CD4-positive, alpha-beta T cell (primary cell): ENCODE measurements around the gene RAB11FIP2. TPM values are rescaled to one million over a fixed set of nuclear protein-coding genes. Genes with fewer than 3 reads are reported as not detected.

ENCODE experiments used
- ATAC-seq: fragments of 200-7000 bp; cut with Tn5 transposase; one replicate; pipeline ENCODE4 v1.10.0; 2022; ENCODE audit warnings: mild to moderate bottlenecking; ENCODE audit not compliant: poor library complexity
- CTCF ChIA-PET: fragments of 350-600 bp; sonication (Branson Sonifier 250); formaldehyde crosslinking; loops from one replicate; lab custom pipeline; 2021; ENCODE audit warnings: antibody characterized with exemption, inconsistent platforms; lab: Charles Lee
- POLR2A ChIA-PET: fragments of 350-600 bp; sonication (Branson Sonifier 250); formaldehyde crosslinking; loops from one replicate; lab custom pipeline; 2021; ENCODE audit warnings: antibody characterized with exemption, inconsistent platforms; lab: Charles Lee
- DNase-seq, 14 experiments: peaks; one replicate each; pipeline ENCODE4 v3.0.0-alpha.2; 2013 to 2020; ENCODE audit warnings: mixed read lengths in 2 of 14
- H3K27ac ChIP-seq, 2 donors: one replicate each; pipeline versions ENCODE4 v1.5.1 to v1.7.0; 2013; ENCODE audit warnings: low read length in 2 of 2, low read depth in 1 of 2, mild to moderate bottlenecking in 1 of 2
- H3K27me3 ChIP-seq, 2 experiments: 1 replicate in 1 of 2; 2 replicates in 1 of 2; pipeline versions ENCODE4 v1.6.1 to v1.7.0; 2013; ENCODE audit warnings: low read length in 2 of 2, control low read depth in 1 of 2, mild to moderate bottlenecking in 1 of 2, moderate library complexity in 1 of 2; ENCODE audit not compliant: insufficient read depth in 2 of 2, control insufficient read depth in 1 of 2
- H3K36me3 ChIP-seq: one replicate; pipeline ENCODE4 v1.6.1; 2013; ENCODE audit warnings: low read length, control low read depth; ENCODE audit not compliant: insufficient read depth
- H3K4me1 ChIP-seq: one replicate; pipeline ENCODE4 v1.6.1; 2013; ENCODE audit warnings: low read length, control low read depth; ENCODE audit not compliant: insufficient read depth
- H3K4me3 ChIP-seq: one replicate; pipeline ENCODE4 v1.5.1; 2013; ENCODE audit warnings: mild to moderate bottlenecking, low read length, moderate library complexity
- H3K9me3 ChIP-seq, 2 experiments: 1 replicate in 1 of 2; 2 replicates in 1 of 2; pipeline versions ENCODE4 v1.6.1 to v1.7.0; 2013; ENCODE audit warnings: low read length in 2 of 2, mild to moderate bottlenecking in 2 of 2, control low read depth in 1 of 2, moderate library complexity in 1 of 2; ENCODE audit not compliant: control insufficient read depth in 1 of 2, insufficient read depth in 1 of 2
- H3K27ac Mint-ChIP-seq: one replicate; pipeline ENCODE4 v1.8.0; 2020; ENCODE audit warnings: mixed read lengths
- H3K27me3 Mint-ChIP-seq: one replicate; pipeline ENCODE4 v1.8.0; 2021; ENCODE audit warnings: mixed read lengths
- H3K36me3 Mint-ChIP-seq: one replicate; pipeline ENCODE4 v1.8.0; 2021; ENCODE audit warnings: low read depth, mixed read lengths
- H3K4me1 Mint-ChIP-seq: one replicate; pipeline ENCODE4 v1.8.0; 2021; ENCODE audit warnings: low read depth, mixed read lengths
- H3K4me3 Mint-ChIP-seq: one replicate; pipeline ENCODE4 v1.8.0; 2020; ENCODE audit warnings: mild to moderate bottlenecking, mixed read lengths
- H3K9me3 Mint-ChIP-seq: one replicate; pipeline ENCODE4 v1.8.0; 2020; ENCODE audit warnings: mixed read lengths
- intact Hi-C, 2 experiments: fragments of 100-400 bp; cut with DNase I in 1 of 2; cut with micrococcal nuclease in 1 of 2; formaldehyde crosslinking; loops; one replicate each; pipeline versions ENCODE4 v1.15.1 to v1.9.0; 2023 to 2025; cut with DNase I, micrococcal nuclease
- total RNA-seq, 174 experiments: library from RNA in 2 of 174; stranded (reverse) in 2 of 174; gene quantifications; one replicate each; pipeline ENCODE4 v1.2.3 and lab custom pipeline; 2021 to 2026
- TF ChIP-seq, protein P1 (sequence below): fragments of 200-600 bp; IDR thresholded peaks from one replicate; pipeline ENCODE4 v1.8.0; 2022; ENCODE audit warnings: antibody characterized with exemption, mild to moderate bottlenecking

Gene RAB11FIP2
- total RNA-seq, 2 experiments from 2014 or later = 35.6 to 37.7 TPM

DNA sequence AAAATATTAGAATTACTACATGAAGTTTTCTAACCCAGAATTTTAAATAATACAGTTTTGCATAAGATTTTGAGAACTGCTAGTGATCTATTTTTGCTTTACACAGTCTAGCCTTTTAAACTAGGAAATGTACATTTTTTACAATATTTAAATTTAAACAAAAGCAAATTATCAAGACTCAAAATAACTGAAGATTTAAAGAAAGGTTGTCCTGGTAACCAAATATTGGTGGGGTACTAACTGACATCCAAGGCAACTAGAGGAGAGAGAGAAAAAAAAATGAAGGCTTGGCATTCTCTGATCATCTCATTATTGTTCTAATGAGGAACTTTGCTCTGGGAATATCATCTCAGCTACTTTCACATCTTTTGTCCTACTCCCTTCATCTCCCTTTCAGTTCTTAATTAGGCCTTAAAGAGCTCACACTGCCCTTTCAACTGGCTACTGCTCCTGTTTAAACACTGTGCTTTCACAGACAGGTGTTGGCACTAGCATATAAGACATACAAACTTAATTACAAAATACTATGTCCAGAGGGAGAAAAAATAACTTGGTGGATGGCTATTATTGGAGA, 33.7 kb downstream of the RAB11FIP2 start:
- ChIA-PET POLR2A (no interaction called here), CTCF (no interaction called here)
- H3K9me3 ChIP-seq = no peaks in the 10 kb centered on the region
- Mint-ChIP-seq H3K27me3 (no peaks in the 10 kb centered on the region), H3K4me3 (no peak overlapping the region), H3K27ac (no peak overlapping the region), H3K9me3 (no peaks in the 10 kb centered on the region), H3K36me3 (peaks cover 68% of the 10 kb centered on the region), H3K4me1 (no peaks in the 10 kb centered on the region)
- no peaks in the 10 kb centered on the region for H3K4me1 ChIP-seq
- no peak overlapping the region for H3K27ac ChIP-seq
- DNase-seq (no peak), ATAC-seq (no peak)
- no peak overlapping the region for H3K4me3 ChIP-seq
- intact Hi-C loops = no loop called here
- TF ChIP-seq, protein P1, sequence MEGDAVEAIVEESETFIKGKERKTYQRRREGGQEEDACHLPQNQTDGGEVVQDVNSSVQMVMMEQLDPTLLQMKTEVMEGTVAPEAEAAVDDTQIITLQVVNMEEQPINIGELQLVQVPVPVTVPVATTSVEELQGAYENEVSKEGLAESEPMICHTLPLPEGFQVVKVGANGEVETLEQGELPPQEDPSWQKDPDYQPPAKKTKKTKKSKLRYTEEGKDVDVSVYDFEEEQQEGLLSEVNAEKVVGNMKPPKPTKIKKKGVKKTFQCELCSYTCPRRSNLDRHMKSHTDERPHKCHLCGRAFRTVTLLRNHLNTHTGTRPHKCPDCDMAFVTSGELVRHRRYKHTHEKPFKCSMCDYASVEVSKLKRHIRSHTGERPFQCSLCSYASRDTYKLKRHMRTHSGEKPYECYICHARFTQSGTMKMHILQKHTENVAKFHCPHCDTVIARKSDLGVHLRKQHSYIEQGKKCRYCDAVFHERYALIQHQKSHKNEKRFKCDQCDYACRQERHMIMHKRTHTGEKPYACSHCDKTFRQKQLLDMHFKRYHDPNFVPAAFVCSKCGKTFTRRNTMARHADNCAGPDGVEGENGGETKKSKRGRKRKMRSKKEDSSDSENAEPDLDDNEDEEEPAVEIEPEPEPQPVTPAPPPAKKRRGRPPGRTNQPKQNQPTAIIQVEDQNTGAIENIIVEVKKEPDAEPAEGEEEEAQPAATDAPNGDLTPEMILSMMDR = no peak
- peaks cover 10% of the 10 kb centered on the region for H3K36me3 ChIP-seq
- no peaks in the 10 kb centered on the region for H3K27me3 ChIP-seq

- H3K4me3 Mint-ChIP-seq = no peak overlapping the region
- ATAC-seq (no peak), DNase-seq (no peak)
- no peaks in the 10 kb centered on the region for H3K27me3 Mint-ChIP-seq
- H3K9me3 Mint-ChIP-seq = no peaks in the 10 kb centered on the region
- H3K27ac ChIP-seq = no peak overlapping the region
- TF ChIP-seq, protein P1 = no peak
- no peak overlapping the region for H3K4me3 ChIP-seq
- no peaks in the 10 kb centered on the region for H3K27me3 ChIP-seq
- ChIA-PET POLR2A (no interaction called here), CTCF (no interaction called here)
- no peaks in the 10 kb centered on the region for H3K9me3 ChIP-seq
- no peaks in the 10 kb centered on the region for H3K4me1 ChIP-seq
- no peak overlapping the region for H3K27ac Mint-ChIP-seq
- intact Hi-C loops = no loop called here
- H3K4me1 Mint-ChIP-seq = no peaks in the 10 kb centered on the region
- H3K36me3 Mint-ChIP-seq = peaks cover 70% of the 10 kb centered on the region
- H3K36me3 ChIP-seq = peaks cover 33% of the 10 kb centered on the region
Measured at GRCh38 chr10:118007773-118008172, 39.0 kb downstream of the RAB11FIP2 start.

- peaks cover 75% of the 10 kb centered on the region for H3K36me3 Mint-ChIP-seq
Measured at GRCh38 chr10:118003126-118003525, 43.6 kb downstream of the RAB11FIP2 start.

More at GRCh38 chr10:118003126-118003525, 43.6 kb downstream of the RAB11FIP2 start:
- Mint-ChIP-seq H3K27me3 (no peaks in the 10 kb centered on the region), H3K4me3 (no peak overlapping the region), H3K4me1 (no peaks in the 10 kb centered on the region), H3K27ac (no peak overlapping the region), H3K9me3 (no peaks in the 10 kb centered on the region)
- ChIA-PET POLR2A (no interaction called here), CTCF (interaction anchor here (0.7 kb wide), 2 partner anchors 32 to 70 kb away, joined by 3 to 4 read pairs; no protein-coding TSS in a partner anchor)
- no peak for DNase-seq
- ATAC-seq = no peak
- no peaks in the 10 kb centered on the region for H3K4me1 ChIP-seq
- no peak overlapping the region for H3K27ac ChIP-seq
- no peaks in the 10 kb centered on the region for H3K9me3 ChIP-seq
- no peak overlapping the region for H3K4me3 ChIP-seq
- TF ChIP-seq, protein P1 = no peak
- intact Hi-C loops = no loop called here
- H3K27me3 ChIP-seq = no peaks in the 10 kb centered on the region
- peaks cover 23% of the 10 kb centered on the region for H3K36me3 ChIP-seq
